ENCODE results near the gene ATP10A.

Gene ATP10A

DNA sequence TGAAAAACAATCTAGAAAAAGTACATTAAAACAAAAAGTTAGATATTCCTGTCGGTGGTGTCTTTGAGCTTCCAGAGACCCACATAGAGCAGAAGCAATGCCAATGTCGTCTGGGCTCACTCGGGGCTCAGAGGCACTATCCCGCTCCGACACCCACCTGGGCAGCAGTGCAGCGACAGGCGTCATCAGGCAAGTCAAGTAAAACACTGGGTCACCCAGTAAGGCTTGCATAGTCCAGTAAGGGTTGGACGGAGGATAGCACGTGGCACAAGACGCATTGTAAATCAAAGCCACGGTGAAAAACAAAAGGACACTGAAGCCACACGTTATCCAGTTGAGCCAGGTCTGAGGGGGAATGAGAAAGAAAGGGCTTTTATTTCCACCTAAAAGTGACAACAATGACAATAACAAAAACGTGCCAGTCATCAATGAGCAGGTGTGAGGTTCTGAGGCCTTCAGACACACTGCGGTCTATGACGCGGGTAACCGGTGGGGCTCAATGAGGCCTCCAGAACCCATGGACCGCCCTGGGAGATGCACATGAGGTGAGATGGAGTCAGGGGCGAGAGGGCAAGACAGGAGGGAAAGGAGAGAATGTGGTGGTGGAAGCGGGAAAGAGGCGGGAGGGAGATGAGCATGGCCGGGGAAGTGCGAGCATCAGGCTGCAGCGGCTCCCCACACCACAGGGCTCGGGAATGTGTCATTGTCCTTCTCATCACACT, 183.0 kb downstream of the ATP10A start:
- TF ChIP-seq, protein P1, sequence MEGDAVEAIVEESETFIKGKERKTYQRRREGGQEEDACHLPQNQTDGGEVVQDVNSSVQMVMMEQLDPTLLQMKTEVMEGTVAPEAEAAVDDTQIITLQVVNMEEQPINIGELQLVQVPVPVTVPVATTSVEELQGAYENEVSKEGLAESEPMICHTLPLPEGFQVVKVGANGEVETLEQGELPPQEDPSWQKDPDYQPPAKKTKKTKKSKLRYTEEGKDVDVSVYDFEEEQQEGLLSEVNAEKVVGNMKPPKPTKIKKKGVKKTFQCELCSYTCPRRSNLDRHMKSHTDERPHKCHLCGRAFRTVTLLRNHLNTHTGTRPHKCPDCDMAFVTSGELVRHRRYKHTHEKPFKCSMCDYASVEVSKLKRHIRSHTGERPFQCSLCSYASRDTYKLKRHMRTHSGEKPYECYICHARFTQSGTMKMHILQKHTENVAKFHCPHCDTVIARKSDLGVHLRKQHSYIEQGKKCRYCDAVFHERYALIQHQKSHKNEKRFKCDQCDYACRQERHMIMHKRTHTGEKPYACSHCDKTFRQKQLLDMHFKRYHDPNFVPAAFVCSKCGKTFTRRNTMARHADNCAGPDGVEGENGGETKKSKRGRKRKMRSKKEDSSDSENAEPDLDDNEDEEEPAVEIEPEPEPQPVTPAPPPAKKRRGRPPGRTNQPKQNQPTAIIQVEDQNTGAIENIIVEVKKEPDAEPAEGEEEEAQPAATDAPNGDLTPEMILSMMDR (conservative IDR thresholded peaks at IDR 0.05; ENCODE audit: low read depth): no peak
- no peak overlapping the region for H3K27ac ChIP-seq
- POLR2A ChIA-PET (ENCODE audit: low non-redundant PET): no interaction called here
- CTCF ChIA-PET: no interaction called here
- DNase-seq (ENCODE audit: low spot score): no peak

GRCh38 chr15:25679492-25679891, 183.6 kb downstream of the ATP10A start:
- no peak overlapping the region for H3K27ac ChIP-seq
- no peak for DNase-seq (ENCODE audit: low spot score)
- CTCF ChIA-PET: no interaction called here
- POLR2A ChIA-PET (ENCODE audit: low non-redundant PET): no interaction called here
- TF ChIP-seq, protein P1 (conservative IDR thresholded peaks at IDR 0.05; ENCODE audit: low read depth): no peak

GRCh38 chr15:25678500-25678855, 184.6 kb downstream of the ATP10A start:
- no peak for DNase-seq (ENCODE audit: low spot score)
- CTCF ChIA-PET: no interaction called here
- TF ChIP-seq, protein P1 (conservative IDR thresholded peaks at IDR 0.05; ENCODE audit: low read depth): no peak
- no peak overlapping the region for H3K27ac ChIP-seq
- POLR2A ChIA-PET (ENCODE audit: low non-redundant PET): no interaction called here

DNA sequence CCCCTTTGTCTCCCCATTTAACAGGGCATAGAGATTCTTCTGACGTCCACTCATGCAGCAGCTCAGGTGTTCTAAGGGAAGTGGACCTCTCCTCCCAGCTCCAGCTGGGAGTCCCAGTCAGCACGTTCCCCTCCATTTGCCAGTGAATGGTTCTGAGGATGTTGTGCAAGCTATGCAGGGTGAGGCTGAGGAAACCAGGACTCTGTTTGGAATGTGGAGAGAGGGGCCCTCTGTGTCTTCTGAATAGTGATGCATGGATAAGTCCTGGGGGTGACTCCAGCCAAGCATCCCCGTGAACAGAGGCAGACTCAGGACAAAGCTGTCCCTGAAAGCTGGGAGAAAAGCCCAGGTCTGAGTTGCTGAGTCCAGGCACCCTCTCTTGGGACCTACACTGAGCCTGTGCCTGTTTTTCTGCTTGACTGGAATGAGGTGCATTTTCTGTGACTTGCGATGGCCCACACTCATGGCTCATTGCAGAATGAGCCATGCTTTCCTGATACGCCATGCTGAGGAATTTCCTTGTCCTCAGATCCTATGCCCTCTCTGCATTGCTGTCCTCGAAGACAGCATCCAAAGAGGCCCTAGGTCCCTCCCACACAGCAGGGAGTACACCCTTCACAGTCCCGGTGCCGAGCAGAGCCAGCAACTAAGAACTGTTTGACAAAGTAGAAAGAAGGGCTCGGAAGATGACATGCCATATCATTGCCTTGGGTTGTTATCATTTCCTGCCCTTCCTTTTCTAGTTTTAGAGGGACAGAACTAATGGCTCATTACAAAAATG, 185.2 kb downstream of the ATP10A start:
- H3K27ac ChIP-seq: no peak overlapping the region
- CTCF ChIA-PET: interaction anchor here (0.6 kb wide), 1 partner anchor 176 kb away, joined by 4 read pairs; no protein-coding TSS in a partner anchor
- TF ChIP-seq, protein P1 (conservative IDR thresholded peaks at IDR 0.05; ENCODE audit: low read depth): no peak
- POLR2A ChIA-PET (ENCODE audit: low non-redundant PET): no interaction called here
- no peak for DNase-seq (ENCODE audit: low spot score)

DNA sequence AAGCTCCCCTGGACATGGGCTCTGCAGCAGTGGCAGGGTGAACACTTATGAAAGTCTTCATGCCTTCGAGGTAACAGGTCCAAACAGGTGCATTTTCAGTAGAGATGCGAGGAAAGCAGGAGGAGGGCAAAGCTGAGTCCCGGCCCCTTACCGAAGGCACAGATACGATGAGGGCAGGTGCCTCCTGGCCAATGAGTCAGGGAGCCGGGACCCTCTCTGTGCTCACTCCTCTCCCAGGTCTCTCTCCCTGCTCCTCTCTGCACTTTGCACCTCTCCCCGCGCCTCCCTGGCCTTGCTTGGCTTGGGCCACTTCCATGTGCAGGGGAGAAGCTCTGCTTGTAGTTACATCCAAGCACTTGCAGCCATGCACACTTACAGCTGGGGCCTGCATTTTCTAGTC, 187.1 kb downstream of the ATP10A start:
- POLR2A ChIA-PET (ENCODE audit: low non-redundant PET): no interaction called here
- DNase-seq (ENCODE audit: low spot score): no peak
- no peak overlapping the region for H3K27ac ChIP-seq
- CTCF ChIA-PET: no interaction called here
- TF ChIP-seq, protein P1 (conservative IDR thresholded peaks at IDR 0.05; ENCODE audit: low read depth): no peak

DNA sequence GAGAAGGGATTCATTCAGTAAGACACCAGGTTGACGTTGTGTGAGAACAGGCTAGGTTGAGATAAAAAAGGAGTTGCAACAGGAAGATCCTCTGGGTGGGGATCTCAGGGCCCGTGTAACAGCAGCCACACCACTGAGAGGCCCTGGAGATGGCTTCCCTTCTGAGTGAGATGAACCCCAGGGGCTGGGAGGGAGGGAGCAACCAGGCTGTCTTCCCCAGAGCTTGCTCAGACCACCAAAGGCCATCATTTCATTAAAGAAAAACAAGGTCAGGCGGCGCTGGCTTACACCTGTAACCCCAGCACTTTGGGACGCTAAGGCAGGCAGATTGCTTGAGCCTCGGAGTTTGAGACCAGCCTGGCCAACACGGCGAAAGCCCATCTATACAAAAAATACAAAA, 187.7 kb downstream of the ATP10A start:
- CTCF ChIA-PET: interaction anchor here (0.6 kb wide), 1 partner anchor 17 kb away, joined by 5 read pairs; no protein-coding TSS in a partner anchor
- TF ChIP-seq, protein P1 (conservative IDR thresholded peaks at IDR 0.05; ENCODE audit: low read depth): no peak
- H3K27ac ChIP-seq: no peak overlapping the region
- no peak for DNase-seq (ENCODE audit: low spot score)
- POLR2A ChIA-PET (ENCODE audit: low non-redundant PET): no interaction called here
